ENCODE measurements around the gene PPP1R15B. TPM values are rescaled to one million over a fixed set of nuclear protein-coding genes. Genes with fewer than 3 reads are reported as not detected.

The PPP1R15B gene
- total and polyA plus RNA-seq, 10 of the 15 experiments (the other 5 are each of a cell fraction or from before 2014, with no cell fraction given), result 13.9 to 38.1 (median 26.5) TPM

DNA sequence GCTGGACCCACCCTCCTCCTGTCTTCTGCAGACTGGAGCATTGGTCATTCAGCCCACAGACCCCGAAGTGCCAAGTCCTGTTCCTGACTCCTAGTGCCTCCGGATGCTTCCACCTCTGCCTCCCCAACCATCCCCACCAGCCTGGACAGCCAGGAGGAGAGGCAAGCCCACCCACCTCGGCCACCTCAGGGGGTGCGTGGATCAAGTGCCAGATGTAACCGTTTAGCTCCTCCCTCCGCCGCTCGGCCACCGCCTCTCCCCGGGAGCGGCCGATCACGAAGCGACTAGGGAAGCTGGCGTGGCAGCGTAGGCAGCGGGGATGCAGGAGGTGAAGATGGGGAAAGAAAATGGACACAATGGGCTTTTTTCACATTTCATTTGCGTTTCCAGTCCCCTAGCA lies 18.1 kb upstream of the PPP1R15B start:
- no peak overlapping the region for H2AFZ ChIP-seq (ENCODE audit: control insufficient read depth, low read depth, low read length)
- ATAC-seq (no peak), FAIRE-seq (no peak), DNase-seq (ENCODE audit: low read depth, low spot score) (no peak)
- CTCF ChIA-PET, result interaction anchor here (1.0 to 51.8 kb wide), 9 partner anchors 9 to 334 kb away, joined by 3 to 2021 read pairs (median 5); partner anchors contain the start of gene PIK3C2B
- no peak overlapping the region for H3K4me2 ChIP-seq (ENCODE audit: control insufficient read depth, insufficient read depth)
- RAD21 ChIA-PET (ENCODE audit: unreplicated experiment), result interaction anchor here (1.9 to 3.0 kb wide), 4 partner anchors 17 to 377 kb away, joined by 4 to 23 read pairs (median 15); partner anchors contain the start of gene PIK3C2B
- TF ChIP-seq, protein P1, sequence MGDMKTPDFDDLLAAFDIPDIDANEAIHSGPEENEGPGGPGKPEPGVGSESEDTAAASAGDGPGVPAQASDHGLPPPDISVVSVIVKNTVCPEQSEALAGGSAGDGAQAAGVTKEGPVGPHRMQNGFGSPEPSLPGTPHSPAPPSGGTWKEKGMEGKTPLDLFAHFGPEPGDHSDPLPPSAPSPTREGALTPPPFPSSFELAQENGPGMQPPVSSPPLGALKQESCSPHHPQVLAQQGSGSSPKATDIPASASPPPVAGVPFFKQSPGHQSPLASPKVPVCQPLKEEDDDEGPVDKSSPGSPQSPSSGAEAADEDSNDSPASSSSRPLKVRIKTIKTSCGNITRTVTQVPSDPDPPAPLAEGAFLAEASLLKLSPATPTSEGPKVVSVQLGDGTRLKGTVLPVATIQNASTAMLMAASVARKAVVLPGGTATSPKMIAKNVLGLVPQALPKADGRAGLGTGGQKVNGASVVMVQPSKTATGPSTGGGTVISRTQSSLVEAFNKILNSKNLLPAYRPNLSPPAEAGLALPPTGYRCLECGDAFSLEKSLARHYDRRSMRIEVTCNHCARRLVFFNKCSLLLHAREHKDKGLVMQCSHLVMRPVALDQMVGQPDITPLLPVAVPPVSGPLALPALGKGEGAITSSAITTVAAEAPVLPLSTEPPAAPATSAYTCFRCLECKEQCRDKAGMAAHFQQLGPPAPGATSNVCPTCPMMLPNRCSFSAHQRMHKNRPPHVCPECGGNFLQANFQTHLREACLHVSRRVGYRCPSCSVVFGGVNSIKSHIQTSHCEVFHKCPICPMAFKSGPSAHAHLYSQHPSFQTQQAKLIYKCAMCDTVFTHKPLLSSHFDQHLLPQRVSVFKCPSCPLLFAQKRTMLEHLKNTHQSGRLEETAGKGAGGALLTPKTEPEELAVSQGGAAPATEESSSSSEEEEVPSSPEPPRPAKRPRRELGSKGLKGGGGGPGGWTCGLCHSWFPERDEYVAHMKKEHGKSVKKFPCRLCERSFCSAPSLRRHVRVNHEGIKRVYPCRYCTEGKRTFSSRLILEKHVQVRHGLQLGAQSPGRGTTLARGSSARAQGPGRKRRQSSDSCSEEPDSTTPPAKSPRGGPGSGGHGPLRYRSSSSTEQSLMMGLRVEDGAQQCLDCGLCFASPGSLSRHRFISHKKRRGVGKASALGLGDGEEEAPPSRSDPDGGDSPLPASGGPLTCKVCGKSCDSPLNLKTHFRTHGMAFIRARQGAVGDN (IDR thresholded peaks at IDR 0.05), result no peak
- TF ChIP-seq, protein P2, sequence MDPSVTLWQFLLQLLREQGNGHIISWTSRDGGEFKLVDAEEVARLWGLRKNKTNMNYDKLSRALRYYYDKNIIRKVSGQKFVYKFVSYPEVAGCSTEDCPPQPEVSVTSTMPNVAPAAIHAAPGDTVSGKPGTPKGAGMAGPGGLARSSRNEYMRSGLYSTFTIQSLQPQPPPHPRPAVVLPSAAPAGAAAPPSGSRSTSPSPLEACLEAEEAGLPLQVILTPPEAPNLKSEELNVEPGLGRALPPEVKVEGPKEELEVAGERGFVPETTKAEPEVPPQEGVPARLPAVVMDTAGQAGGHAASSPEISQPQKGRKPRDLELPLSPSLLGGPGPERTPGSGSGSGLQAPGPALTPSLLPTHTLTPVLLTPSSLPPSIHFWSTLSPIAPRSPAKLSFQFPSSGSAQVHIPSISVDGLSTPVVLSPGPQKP (IDR thresholded peaks at IDR 0.05; ENCODE audit: low read depth, low read length), result no peak
- TF ChIP-seq, protein P3, sequence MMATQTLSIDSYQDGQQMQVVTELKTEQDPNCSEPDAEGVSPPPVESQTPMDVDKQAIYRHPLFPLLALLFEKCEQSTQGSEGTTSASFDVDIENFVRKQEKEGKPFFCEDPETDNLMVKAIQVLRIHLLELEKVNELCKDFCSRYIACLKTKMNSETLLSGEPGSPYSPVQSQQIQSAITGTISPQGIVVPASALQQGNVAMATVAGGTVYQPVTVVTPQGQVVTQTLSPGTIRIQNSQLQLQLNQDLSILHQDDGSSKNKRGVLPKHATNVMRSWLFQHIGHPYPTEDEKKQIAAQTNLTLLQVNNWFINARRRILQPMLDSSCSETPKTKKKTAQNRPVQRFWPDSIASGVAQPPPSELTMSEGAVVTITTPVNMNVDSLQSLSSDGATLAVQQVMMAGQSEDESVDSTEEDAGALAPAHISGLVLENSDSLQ (IDR thresholded peaks at IDR 0.05), result no peak
- no peak for TF ChIP-seq NFYA (IDR thresholded peaks at IDR 0.05; ENCODE audit: borderline replicate concordance, low read depth, low read length)
- TF ChIP-seq, protein P4, sequence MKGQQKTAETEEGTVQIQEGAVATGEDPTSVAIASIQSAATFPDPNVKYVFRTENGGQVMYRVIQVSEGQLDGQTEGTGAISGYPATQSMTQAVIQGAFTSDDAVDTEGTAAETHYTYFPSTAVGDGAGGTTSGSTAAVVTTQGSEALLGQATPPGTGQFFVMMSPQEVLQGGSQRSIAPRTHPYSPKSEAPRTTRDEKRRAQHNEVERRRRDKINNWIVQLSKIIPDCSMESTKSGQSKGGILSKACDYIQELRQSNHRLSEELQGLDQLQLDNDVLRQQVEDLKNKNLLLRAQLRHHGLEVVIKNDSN (IDR thresholded peaks at IDR 0.05; ENCODE audit: borderline replicate concordance, extremely low read length, insufficient read depth, low read depth, low read length), result no peak
- H3K79me2 ChIP-seq (ENCODE audit: control insufficient read depth, insufficient read depth, low read length), result no peaks in the 10 kb centered on the region
- H3K36me3 ChIP-seq (ENCODE audit: control insufficient read depth in 2 of 2, insufficient read depth in 2 of 2, low read length in 1 of 2), result peaks cover 22 to 32% of the 10 kb centered on the region in 2 experiments
- no peak overlapping the region for H3K27ac ChIP-seq (ENCODE audit: control insufficient read depth, insufficient read depth)
- intact Hi-C loops (cut with micrococcal nuclease; ENCODE audit: unreplicated experiment), result loop anchor here (2.0 kb wide), 1 partner anchor 65 kb away; the partner anchor contains the start of gene PIK3C2B
- in situ Hi-C loops (cut with MboI), result loop anchor here (10.0 kb wide), 1 partner anchor 375 kb away; no protein-coding TSS in a partner anchor
- BruUV-seq (replicated peaks), result no TSS peak
- no peaks in the 10 kb centered on the region for H3K4me1 ChIP-seq (ENCODE audit: control insufficient read depth, insufficient read depth, low read length)
- no peaks in the 10 kb centered on the region for H3K9me3 ChIP-seq (replicated peaks; ENCODE audit: control insufficient read depth, insufficient read depth, low read length)
- SMC1A ChIA-PET (ENCODE audit: uncharacterized antibody, unreplicated experiment), result interaction anchor here (1.9 to 33.8 kb wide), 4 partner anchors 12 to 70 kb away, joined by 6 to 939 read pairs (median 14); partner anchors contain the start of gene PIK3C2B
- H3K27me3 ChIP-seq (replicated peaks in 1 of 2; ENCODE audit: control insufficient read depth in 2 of 2, insufficient read depth in 2 of 2, low read length in 1 of 2), result no peaks in the 10 kb centered on the region
- no peak overlapping the region for H3K9ac ChIP-seq (ENCODE audit: control insufficient read depth, insufficient read depth, low read length)
- no peak overlapping the region for H3K4me3 ChIP-seq
- POLR2A ChIA-PET, result no interaction called here
- no peaks in the 10 kb centered on the region for H4K20me1 ChIP-seq (ENCODE audit: control insufficient read depth, insufficient read depth)
- WGBS (ENCODE audit: insufficient coverage, insufficient replicate concordance, low lambda C conversion rate, missing lambda C conversion rate), result 93% methylated on average over 10 of the region's 18 CpGs

All from GM12878 (cell line).